SU-DHL-6 (cell line): ENCODE results near the gene HBG1.

ENCODE experiments used
- EZH2phosphoT487 ChIP-seq: fragments of 200-600 bp; sonication (generic), shearing (Covaris generic); conservative IDR thresholded peaks from 2 replicates; pipeline ENCODE4 v1.6.1; 2018; ENCODE audit warnings: mild to moderate bottlenecking, antibody characterized with exemption, low read length, moderate library complexity, mixed read lengths
- TF ChIP-seq, protein P1 (sequence below): fragments of 200-600 bp; sonication (generic); IDR thresholded peaks from one replicate; pipeline ENCODE4 v1.5.1; 2017; ENCODE audit warnings: antibody characterized with exemption, mild to moderate bottlenecking, low read length, moderate library complexity; ENCODE audit not compliant: insufficient read depth, poor library complexity, severe bottlenecking

DNA sequence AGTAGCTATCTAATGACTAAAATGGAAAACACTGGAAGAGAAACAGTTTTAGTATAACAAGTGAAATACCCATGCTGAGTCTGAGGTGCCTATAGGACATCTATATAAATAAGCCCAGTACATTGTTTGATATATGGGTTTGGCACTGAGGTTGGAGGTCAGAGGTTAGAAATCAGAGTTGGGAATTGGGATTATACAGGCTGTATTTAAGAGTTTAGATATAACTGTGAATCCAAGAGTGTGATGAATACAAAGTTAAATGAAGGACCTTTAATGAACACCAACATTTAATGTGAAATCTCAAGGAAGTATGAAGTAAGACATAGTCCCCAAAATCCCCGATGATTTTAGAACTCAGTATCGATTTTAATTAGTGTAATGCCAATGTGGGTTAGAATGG is 12.2 kb downstream of the HBG1 start:
- TF ChIP-seq, protein P1, sequence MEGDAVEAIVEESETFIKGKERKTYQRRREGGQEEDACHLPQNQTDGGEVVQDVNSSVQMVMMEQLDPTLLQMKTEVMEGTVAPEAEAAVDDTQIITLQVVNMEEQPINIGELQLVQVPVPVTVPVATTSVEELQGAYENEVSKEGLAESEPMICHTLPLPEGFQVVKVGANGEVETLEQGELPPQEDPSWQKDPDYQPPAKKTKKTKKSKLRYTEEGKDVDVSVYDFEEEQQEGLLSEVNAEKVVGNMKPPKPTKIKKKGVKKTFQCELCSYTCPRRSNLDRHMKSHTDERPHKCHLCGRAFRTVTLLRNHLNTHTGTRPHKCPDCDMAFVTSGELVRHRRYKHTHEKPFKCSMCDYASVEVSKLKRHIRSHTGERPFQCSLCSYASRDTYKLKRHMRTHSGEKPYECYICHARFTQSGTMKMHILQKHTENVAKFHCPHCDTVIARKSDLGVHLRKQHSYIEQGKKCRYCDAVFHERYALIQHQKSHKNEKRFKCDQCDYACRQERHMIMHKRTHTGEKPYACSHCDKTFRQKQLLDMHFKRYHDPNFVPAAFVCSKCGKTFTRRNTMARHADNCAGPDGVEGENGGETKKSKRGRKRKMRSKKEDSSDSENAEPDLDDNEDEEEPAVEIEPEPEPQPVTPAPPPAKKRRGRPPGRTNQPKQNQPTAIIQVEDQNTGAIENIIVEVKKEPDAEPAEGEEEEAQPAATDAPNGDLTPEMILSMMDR = no peak
- no peak for TF ChIP-seq EZH2phosphoT487
